Activated naive CD8-positive, alpha-beta T cell (primary cell): ENCODE data around the gene SCYL1.
A peak's percentile ranks its signal among the peaks of the same experiment; 100 is the strongest.

Experiments
- H3K27ac Mint-ChIP-seq: one replicate; pipeline ENCODE4 v1.8.0; 2021; ENCODE audit warnings: mixed read lengths
- H3K27me3 Mint-ChIP-seq: one replicate; pipeline ENCODE4 v1.8.0; 2021; ENCODE audit warnings: mixed read lengths
- H3K36me3 Mint-ChIP-seq: one replicate; pipeline ENCODE4 v1.8.0; 2021; ENCODE audit warnings: mixed read lengths
- H3K4me1 Mint-ChIP-seq: one replicate; pipeline ENCODE4 v1.8.0; 2021; ENCODE audit warnings: low read depth, mixed read lengths
- H3K4me3 Mint-ChIP-seq: one replicate; pipeline ENCODE4 v1.8.0; 2021; ENCODE audit warnings: mild to moderate bottlenecking, mixed read lengths
- H3K9me3 Mint-ChIP-seq: one replicate; pipeline ENCODE4 v1.8.0; 2021; ENCODE audit warnings: low read depth, mixed read lengths

SCYL1 gene

GRCh38 chr11:65535102-65535501 is 10.2 kb downstream of the SCYL1 start:
- Mint-ChIP-seq H3K4me1 (peaks cover 4% of the 10 kb centered on the region), H3K27ac (no peak overlapping the region), H3K4me3 (no peak overlapping the region), H3K36me3 (no peaks in the 10 kb centered on the region), H3K9me3 (no peaks in the 10 kb centered on the region), H3K27me3 (no peaks in the 10 kb centered on the region)

GRCh38 chr11:65536412-65537295 is 11.8 kb downstream of the SCYL1 start:
- Mint-ChIP-seq H3K4me3 (no peak overlapping the region), H3K4me1 (peaks cover 5% of the 10 kb centered on the region), H3K27me3 (no peaks in the 10 kb centered on the region), H3K27ac (peak overlapping the region; percentile 13), H3K36me3 (no peaks in the 10 kb centered on the region), H3K9me3 (no peaks in the 10 kb centered on the region)

GRCh38 chr11:65537296-65537597 is 12.4 kb downstream of the SCYL1 start:
- Mint-ChIP-seq H3K27ac (no peak overlapping the region), H3K4me1 (peaks cover 10% of the 10 kb centered on the region), H3K9me3 (no peaks in the 10 kb centered on the region), H3K36me3 (no peaks in the 10 kb centered on the region), H3K4me3 (no peak overlapping the region), H3K27me3 (no peaks in the 10 kb centered on the region)

GRCh38 chr11:65537620-65538231 is 12.8 kb downstream of the SCYL1 start:
- Mint-ChIP-seq H3K4me1 (peaks cover 12% of the 10 kb centered on the region), H3K36me3 (peaks cover 2% of the 10 kb centered on the region), H3K4me3 (no peak overlapping the region), H3K9me3 (no peaks in the 10 kb centered on the region), H3K27me3 (no peaks in the 10 kb centered on the region), H3K27ac (no peak overlapping the region)

GRCh38 chr11:65538232-65538914 is 13.5 kb downstream of the SCYL1 start:
- peak overlapping the region; percentile 57 for H3K4me3 Mint-ChIP-seq
- peaks cover 12% of the 10 kb centered on the region for H3K4me1 Mint-ChIP-seq
- H3K9me3 Mint-ChIP-seq: no peaks in the 10 kb centered on the region
- peaks cover 2% of the 10 kb centered on the region for H3K36me3 Mint-ChIP-seq
- no peaks in the 10 kb centered on the region for H3K27me3 Mint-ChIP-seq
- no peak overlapping the region for H3K27ac Mint-ChIP-seq

GRCh38 chr11:65538915-65539743 is 14.2 kb downstream of the SCYL1 start:
- H3K4me1 Mint-ChIP-seq: peaks cover 15% of the 10 kb centered on the region
- no peaks in the 10 kb centered on the region for H3K27me3 Mint-ChIP-seq
- H3K36me3 Mint-ChIP-seq: peaks cover 2% of the 10 kb centered on the region
- no peak overlapping the region for H3K4me3 Mint-ChIP-seq
- H3K9me3 Mint-ChIP-seq: no peaks in the 10 kb centered on the region
- H3K27ac Mint-ChIP-seq: no peak overlapping the region

GRCh38 chr11:65539744-65540289 is 14.9 kb downstream of the SCYL1 start:
- H3K36me3 Mint-ChIP-seq: peaks cover 2% of the 10 kb centered on the region
- peaks cover 16% of the 10 kb centered on the region for H3K4me1 Mint-ChIP-seq
- H3K27ac Mint-ChIP-seq: no peak overlapping the region
- no peaks in the 10 kb centered on the region for H3K27me3 Mint-ChIP-seq
- H3K9me3 Mint-ChIP-seq: no peaks in the 10 kb centered on the region
- peak overlapping the region; percentile 84 for H3K4me3 Mint-ChIP-seq

- Mint-ChIP-seq H3K36me3 (peaks cover 2% of the 10 kb centered on the region), H3K27ac (peak overlapping the region; percentile 58), H3K27me3 (no peaks in the 10 kb centered on the region), H3K9me3 (no peaks in the 10 kb centered on the region), H3K4me3 (peak overlapping the region; percentile 84), H3K4me1 (peaks cover 18% of the 10 kb centered on the region)
These were observed 15.6 kb downstream of the SCYL1 start for GRCh38 chr11:65540290-65541092.

- peak overlapping the region; percentile 84 for H3K4me3 Mint-ChIP-seq
These were observed 16.5 kb downstream of the SCYL1 start for GRCh38 chr11:65541093-65541982.

GRCh38 chr11:65542738-65543390 is 18.0 kb downstream of the SCYL1 start:
- no peaks in the 10 kb centered on the region for H3K9me3 Mint-ChIP-seq
- H3K36me3 Mint-ChIP-seq: peaks cover 2% of the 10 kb centered on the region
- H3K4me3 Mint-ChIP-seq: no peak overlapping the region
- H3K4me1 Mint-ChIP-seq: peaks cover 32% of the 10 kb centered on the region
- peak overlapping the region; percentile 80 for H3K27ac Mint-ChIP-seq
- H3K27me3 Mint-ChIP-seq: no peaks in the 10 kb centered on the region

More at GRCh38 chr11:65541093-65541982, 16.5 kb downstream of the SCYL1 start:
- Mint-ChIP-seq H3K4me1 (peaks cover 25% of the 10 kb centered on the region), H3K27ac (peak overlapping the region; percentile 58), H3K27me3 (no peaks in the 10 kb centered on the region), H3K36me3 (peaks cover 2% of the 10 kb centered on the region), H3K9me3 (no peaks in the 10 kb centered on the region)

- peaks cover 2% of the 10 kb centered on the region for H3K36me3 Mint-ChIP-seq
These were observed 21.0 kb downstream of the SCYL1 start for GRCh38 chr11:65545853-65546216.

GRCh38 chr11:65546217-65546958 is 21.5 kb downstream of the SCYL1 start:
- peaks cover 47% of the 10 kb centered on the region for H3K4me1 Mint-ChIP-seq
- H3K27me3 Mint-ChIP-seq: no peaks in the 10 kb centered on the region
- peaks cover 2% of the 10 kb centered on the region for H3K36me3 Mint-ChIP-seq
- peak overlapping the region; percentile 85 for H3K4me3 Mint-ChIP-seq
- no peaks in the 10 kb centered on the region for H3K9me3 Mint-ChIP-seq
- H3K27ac Mint-ChIP-seq: peak overlapping the region; percentile 89

More at GRCh38 chr11:65545853-65546216, 21.0 kb downstream of the SCYL1 start:
- Mint-ChIP-seq H3K27me3 (no peaks in the 10 kb centered on the region), H3K4me1 (peaks cover 47% of the 10 kb centered on the region), H3K27ac (peak overlapping the region; percentile 89), H3K4me3 (peak overlapping the region; percentile 85), H3K9me3 (no peaks in the 10 kb centered on the region)
